ENCODE data around the gene ARHGAP26. TPM values are rescaled to one million over a fixed set of nuclear protein-coding genes. Genes with fewer than 3 reads are reported as not detected.
"Not testable (repeated sequence)": the region's sequence is repeated elsewhere in the genome, so short reads cannot be mapped to it uniquely, and the experiment has no call there.

ARHGAP26 gene
- total RNA-seq, 5 donors from 2014 or later (not counting 1 experiment from before 2014, with no cell fraction given) = 22.8 to 49.3 (median 28.3) TPM

- DNase-seq = no peak
- no CpG with 5 or more reads among the region's 1 CpG for WGBS (ENCODE audit: insufficient coverage)
- H3K27me3 Mint-ChIP-seq = no peaks in the 10 kb centered on the region
- no peaks in the 10 kb centered on the region for H3K9me3 Mint-ChIP-seq
- peaks cover 6 to 28% (median 25%) of the 10 kb centered on the region in 3 donors for H3K4me1 Mint-ChIP-seq
- POLR2A ChIA-PET = interaction anchor here in 1 of 2 donors (0.6 kb wide), 1 partner anchor 40 kb away, joined by 6 read pairs; no protein-coding TSS in a partner anchor
- Histone ChIP-seq H3K27ac (ENCODE audit: low read length) (no peak overlapping the region), H3K36me3 (ENCODE audit: control insufficient read depth in 2 of 2, extremely low read depth in 1 of 2, insufficient read depth in 1 of 2, low read length in 1 of 2) (no peaks in the 10 kb centered on the region), H3K4me3 (ENCODE audit: control insufficient read depth in 1 of 2, extremely low read depth in 1 of 2, low read length in 1 of 2) (no peak overlapping the region), H3K4me1 (ENCODE audit: control insufficient read depth in 1 of 2, extremely low read depth in 1 of 2, insufficient read depth in 2 of 2, low read length in 2 of 2) (peaks cover 0 to 11% of the 10 kb centered on the region in 2 experiments), H3K9me3 (no peaks in the 10 kb centered on the region), H3K27me3 (replicated peaks in 1 of 2; ENCODE audit: control insufficient read depth in 2 of 2, extremely low read depth in 1 of 2, insufficient read depth in 2 of 2, low read length in 1 of 2) (no peaks in the 10 kb centered on the region)
- peaks cover 38% of the 10 kb centered on the region for H3K36me3 Mint-ChIP-seq
- ATAC-seq (replicated peaks in 1 of 4) = no peak
- CTCF ChIA-PET = interaction anchor here (0.6 to 1.6 kb wide), 4 partner anchors 12 to 866 kb away, joined by 3 to 6 read pairs (median 4); no protein-coding TSS in a partner anchor
- peak overlapping the region in 1 of 2 donors; percentile 44 for H3K27ac Mint-ChIP-seq
- no peak overlapping the region for H3K4me3 Mint-ChIP-seq
These were observed 188.9 kb downstream of the ARHGAP26 start for GRCh38 chr5:142958944-142959682.

GRCh38 chr5:142959683-142960657 lies 189.8 kb downstream of the ARHGAP26 start:
- H3K27me3 ChIP-seq (replicated peaks in 1 of 2; ENCODE audit: control insufficient read depth in 2 of 2, extremely low read depth in 1 of 2, insufficient read depth in 2 of 2, low read length in 1 of 2) = no peaks in the 10 kb centered on the region
- H3K36me3 Mint-ChIP-seq = peaks cover 34% of the 10 kb centered on the region
- peak in 1 of 4 experiments; percentile 16 for ATAC-seq (replicated peaks in 1 of 4)
- no peaks in the 10 kb centered on the region for H3K9me3 ChIP-seq
- peak overlapping the region in 1 of 2 donors; percentile 44 for H3K27ac Mint-ChIP-seq
- H3K27me3 Mint-ChIP-seq = no peaks in the 10 kb centered on the region
- H3K36me3 ChIP-seq (ENCODE audit: control insufficient read depth in 2 of 2, extremely low read depth in 1 of 2, insufficient read depth in 1 of 2, low read length in 1 of 2) = no peaks in the 10 kb centered on the region
- peaks cover 13 to 35% (median 29%) of the 10 kb centered on the region in 3 donors for H3K4me1 Mint-ChIP-seq
- H3K4me1 ChIP-seq (ENCODE audit: control insufficient read depth in 1 of 2, extremely low read depth in 1 of 2, insufficient read depth in 2 of 2, low read length in 2 of 2) = peaks cover 0 to 11% of the 10 kb centered on the region in 2 experiments
- no peak for DNase-seq
- 80% methylated on average over 1 of the region's 4 CpGs for WGBS (ENCODE audit: insufficient coverage)
- H3K4me3 ChIP-seq (ENCODE audit: control insufficient read depth in 1 of 2, extremely low read depth in 1 of 2, low read length in 1 of 2) = no peak overlapping the region
- POLR2A ChIA-PET = interaction anchor here in 1 of 2 donors (0.5 kb wide), 1 partner anchor 43 kb away, joined by 8 read pairs; no protein-coding TSS in a partner anchor
- H3K4me3 Mint-ChIP-seq = no peak overlapping the region
- CTCF ChIA-PET = interaction anchor here (0.6 to 1.6 kb wide), 5 partner anchors 43 to 865 kb away, joined by 3 to 6 read pairs (median 3); no protein-coding TSS in a partner anchor
- H3K9me3 Mint-ChIP-seq = no peaks in the 10 kb centered on the region
- no peak overlapping the region for H3K27ac ChIP-seq (ENCODE audit: low read length)

DNA sequence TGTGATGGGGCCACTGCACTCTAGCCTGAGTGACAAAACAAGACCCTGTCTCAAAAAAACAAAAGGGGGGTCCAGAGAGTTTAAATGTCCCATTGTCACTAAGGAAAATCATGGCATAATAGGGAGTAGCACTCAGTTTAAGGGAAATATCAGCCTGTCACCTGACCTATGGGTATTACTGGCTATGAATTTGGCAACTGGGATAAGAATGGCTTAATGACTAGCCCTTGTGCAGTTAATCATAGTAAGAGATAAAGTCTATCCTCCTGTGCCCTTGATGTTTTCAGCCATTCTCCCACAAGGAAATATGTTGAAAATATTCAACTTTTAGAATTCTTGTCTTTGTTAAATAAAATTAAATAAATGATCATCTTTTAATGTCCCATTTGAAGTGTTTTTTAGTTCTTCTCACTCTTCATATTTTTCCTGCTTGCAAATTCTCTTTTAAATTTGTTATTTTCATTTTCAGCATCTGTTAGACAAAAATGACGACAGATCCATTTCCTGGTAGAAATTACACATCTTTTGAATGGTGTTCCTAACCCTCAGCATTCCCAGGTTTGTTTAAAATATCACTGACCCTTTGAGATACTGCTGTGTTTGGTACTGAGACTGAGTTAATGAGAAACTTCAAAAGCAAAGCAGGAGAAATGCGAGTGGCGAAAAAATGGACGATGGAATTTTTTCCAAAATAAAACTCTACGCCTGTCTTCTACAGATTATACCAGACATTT lies 191.4 kb downstream of the ARHGAP26 start:
- H3K27ac ChIP-seq (ENCODE audit: low read length) = no peak overlapping the region
- Mint-ChIP-seq H3K27me3 (no peaks in the 10 kb centered on the region), H3K36me3 (peaks cover 32% of the 10 kb centered on the region), H3K27ac (no peak overlapping the region), H3K4me1 (peaks cover 13 to 36% (median 30%) of the 10 kb centered on the region in 3 donors), H3K9me3 (no peaks in the 10 kb centered on the region), H3K4me3 (no peak overlapping the region)
- H3K36me3 ChIP-seq (ENCODE audit: control insufficient read depth in 2 of 2, extremely low read depth in 1 of 2, insufficient read depth in 1 of 2, low read length in 1 of 2) = no peaks in the 10 kb centered on the region
- ATAC-seq (replicated peaks in 1 of 4) = no peak
- no CpG with 5 or more reads among the region's 5 CpGs for whole genome bisulfite sequencing (ENCODE audit: insufficient coverage)
- H3K9me3 ChIP-seq = no peaks in the 10 kb centered on the region
- H3K4me1 ChIP-seq (ENCODE audit: control insufficient read depth in 1 of 2, extremely low read depth in 1 of 2, insufficient read depth in 2 of 2, low read length in 2 of 2) = peaks cover 0 to 11% of the 10 kb centered on the region in 2 experiments
- no peak overlapping the region for H3K4me3 ChIP-seq (ENCODE audit: control insufficient read depth in 1 of 2, extremely low read depth in 1 of 2, low read length in 1 of 2)
- no peaks in the 10 kb centered on the region for H3K27me3 ChIP-seq (replicated peaks in 1 of 2; ENCODE audit: control insufficient read depth in 2 of 2, extremely low read depth in 1 of 2, insufficient read depth in 2 of 2, low read length in 1 of 2)
- POLR2A ChIA-PET = no interaction called here
- CTCF ChIA-PET = interaction anchor here (0.6 to 1.2 kb wide), 2 partner anchors 79 to 407 kb away, joined by 3 to 4 read pairs; no protein-coding TSS in a partner anchor
- DNase-seq = no peak

- no peak overlapping the region for H3K27ac Mint-ChIP-seq
- no CpG with 5 or more reads among the region's 1 CpG for WGBS (ENCODE audit: insufficient coverage)
- H3K4me3 Mint-ChIP-seq = no peak overlapping the region
- ChIA-PET CTCF (interaction anchor here in 1 of 2 donors (0.6 to 0.7 kb wide), 2 partner anchors 170 to 408 kb away, joined by 3 to 4 read pairs; no protein-coding TSS in a partner anchor), POLR2A (no interaction called here)
- H3K4me1 Mint-ChIP-seq = peaks cover 13 to 36% (median 30%) of the 10 kb centered on the region in 3 donors
- H3K27me3 Mint-ChIP-seq = no peaks in the 10 kb centered on the region
- ATAC-seq (replicated peaks in 1 of 4) = no peak
- H3K27me3 ChIP-seq (replicated peaks in 1 of 2; ENCODE audit: control insufficient read depth in 2 of 2, extremely low read depth in 1 of 2, insufficient read depth in 2 of 2, low read length in 1 of 2) = no peaks in the 10 kb centered on the region
- H3K4me1 ChIP-seq (ENCODE audit: control insufficient read depth in 1 of 2, extremely low read depth in 1 of 2, insufficient read depth in 2 of 2, low read length in 2 of 2) = peaks cover 0 to 11% of the 10 kb centered on the region in 2 experiments
- H3K9me3 Mint-ChIP-seq = no peaks in the 10 kb centered on the region
- DNase-seq = no peak
- H3K36me3 ChIP-seq (ENCODE audit: control insufficient read depth in 2 of 2, extremely low read depth in 1 of 2, insufficient read depth in 1 of 2, low read length in 1 of 2) = no peaks in the 10 kb centered on the region
- H3K36me3 Mint-ChIP-seq = peaks cover 36% of the 10 kb centered on the region
- H3K27ac ChIP-seq (ENCODE audit: low read length) = no peak overlapping the region
- no peak overlapping the region for H3K4me3 ChIP-seq (ENCODE audit: control insufficient read depth in 1 of 2, extremely low read depth in 1 of 2, low read length in 1 of 2)
- no peaks in the 10 kb centered on the region for H3K9me3 ChIP-seq
These were observed 192.0 kb downstream of the ARHGAP26 start for GRCh38 chr5:142962174-142962533.

DNA sequence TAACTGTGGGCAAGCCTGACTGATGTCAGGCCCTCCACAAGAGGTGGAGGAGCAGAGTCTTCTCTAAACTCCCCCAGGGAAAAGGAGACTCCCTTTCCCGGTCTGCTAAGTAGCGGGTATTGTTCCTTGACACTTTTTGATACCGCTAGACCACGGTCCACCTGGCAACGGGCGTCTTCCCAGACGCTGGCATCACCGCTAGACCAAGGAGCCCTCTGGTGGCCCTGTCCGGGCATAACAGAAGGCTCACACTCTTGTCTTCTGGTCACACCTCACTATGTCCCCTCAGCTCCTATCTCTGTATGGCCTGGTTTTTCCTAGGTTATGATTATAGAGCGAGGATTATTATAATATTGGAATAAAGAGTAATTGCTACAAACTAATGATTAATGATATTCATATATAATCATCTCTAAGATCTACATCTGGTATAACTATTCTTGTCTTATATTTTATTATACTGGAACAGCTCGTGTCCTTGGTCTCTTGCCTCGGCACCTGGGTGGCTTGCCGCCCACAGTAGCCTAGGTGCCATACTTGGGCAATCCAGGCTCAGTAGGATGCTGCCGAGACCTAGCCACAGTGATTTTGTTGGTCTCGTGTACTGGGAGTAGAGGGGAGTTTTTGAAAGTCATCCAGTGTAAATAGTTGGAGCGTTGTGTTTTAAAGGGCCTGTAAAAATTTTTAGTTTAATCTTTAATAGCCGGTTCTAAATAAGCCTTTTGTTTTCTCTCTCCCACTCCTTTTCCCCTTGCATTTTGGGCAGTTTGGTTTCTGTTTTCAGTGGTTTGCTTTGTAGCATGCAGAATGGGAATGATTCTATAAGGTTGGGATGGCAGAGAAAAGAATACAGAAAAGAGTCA lies 195.3 kb downstream of the ARHGAP26 start:
- CTCF ChIA-PET; H3K9me3 Mint-ChIP-seq; H3K4me1 ChIP-seq (ENCODE audit: control insufficient read depth in 1 of 2, extremely low read depth in 1 of 2, insufficient read depth in 2 of 2, low read length in 2 of 2); H3K27me3 Mint-ChIP-seq; H3K27ac ChIP-seq (ENCODE audit: low read length); H3K9me3 ChIP-seq; ATAC-seq (replicated peaks in 1 of 4); H3K4me3 ChIP-seq (ENCODE audit: control insufficient read depth in 1 of 2, extremely low read depth in 1 of 2, low read length in 1 of 2); H3K27me3 ChIP-seq (replicated peaks in 1 of 2; ENCODE audit: control insufficient read depth in 2 of 2, extremely low read depth in 1 of 2, insufficient read depth in 2 of 2, low read length in 1 of 2); H3K36me3 ChIP-seq (ENCODE audit: control insufficient read depth in 2 of 2, extremely low read depth in 1 of 2, insufficient read depth in 1 of 2, low read length in 1 of 2); POLR2A ChIA-PET; H3K27ac Mint-ChIP-seq; H3K4me3 Mint-ChIP-seq: not testable (repeated sequence)
- WGBS (ENCODE audit: insufficient coverage) = 93% methylated on average over 3 of the region's 17 CpGs
- DNase-seq = peak in 4 of 35 experiments; percentile 3 to 19 (median 12)
- Mint-ChIP-seq H3K36me3 (peaks cover 48% of the 10 kb centered on the region), H3K4me1 (peaks cover 16 to 28% (median 22%) of the 10 kb centered on the region in 3 donors)
